ENCODE measurements around the gene CDH4.

The CDH4 gene

GRCh38 chr20:61950641-61951071 is 698.6 kb downstream of the CDH4 start:
- TF ChIP-seq SIN3A (IDR thresholded peaks at IDR 0.05; ENCODE audit: borderline replicate concordance, insufficient read depth, low read length) (no peak), REST (IDR thresholded peaks at IDR 0.05; ENCODE audit: insufficient read depth in 1 of 2, low read depth in 2 of 2, low read length in 2 of 2) (no peak), TAF1 (IDR thresholded peaks at IDR 0.05; ENCODE audit: borderline replicate concordance, insufficient read depth, low read length) (no peak), FOXP2 (optimal IDR thresholded peaks at IDR 0.05; ENCODE audit: borderline replicate concordance, extremely low read depth, extremely low read length, insufficient read depth) (no peak)

- TF ChIP-seq POLR2AphosphoS5 (IDR thresholded peaks at IDR 0.05; ENCODE audit: low read depth, low read length): no peak
- TF ChIP-seq REST (IDR thresholded peaks at IDR 0.05; ENCODE audit: insufficient read depth in 1 of 2, low read depth in 2 of 2, low read length in 2 of 2): peak; percentile 96 to 98
These were observed 699.9 kb downstream of the CDH4 start for GRCh38 chr20:61951695-61952533.

GRCh38 chr20:61953037-61954021 is 701.3 kb downstream of the CDH4 start:
- no peak for TF ChIP-seq FOXP2 (optimal IDR thresholded peaks at IDR 0.05; ENCODE audit: borderline replicate concordance, extremely low read depth, extremely low read length, insufficient read depth)
- no peak for TF ChIP-seq TAF1 (IDR thresholded peaks at IDR 0.05; ENCODE audit: borderline replicate concordance, insufficient read depth, low read length)
- TF ChIP-seq POLR2AphosphoS5 (IDR thresholded peaks at IDR 0.05; ENCODE audit: low read depth, low read length): no peak
- TF ChIP-seq REST (IDR thresholded peaks at IDR 0.05; ENCODE audit: insufficient read depth in 1 of 2, low read depth in 2 of 2, low read length in 2 of 2): no peak; a peak in 1 of 4 replicates
- no peak for TF ChIP-seq SIN3A (IDR thresholded peaks at IDR 0.05; ENCODE audit: borderline replicate concordance, insufficient read depth, low read length)

GRCh38 chr20:61954276-61955021 is 702.4 kb downstream of the CDH4 start:
- TF ChIP-seq TAF1 (IDR thresholded peaks at IDR 0.05; ENCODE audit: borderline replicate concordance, insufficient read depth, low read length) (no peak), SIN3A (IDR thresholded peaks at IDR 0.05; ENCODE audit: borderline replicate concordance, insufficient read depth, low read length) (no peak), POLR2AphosphoS5 (IDR thresholded peaks at IDR 0.05; ENCODE audit: low read depth, low read length) (no peak), REST (IDR thresholded peaks at IDR 0.05; ENCODE audit: insufficient read depth in 1 of 2, low read depth in 2 of 2, low read length in 2 of 2) (no peak), FOXP2 (optimal IDR thresholded peaks at IDR 0.05; ENCODE audit: borderline replicate concordance, extremely low read depth, extremely low read length, insufficient read depth) (no peak)

All from PFSK-1 (cell line).